ENCODE measurements around the gene BRD3OS. TPM values are rescaled to one million over a fixed set of nuclear protein-coding genes. Genes with fewer than 3 reads are reported as not detected.

BRD3OS gene
- total and polyA plus RNA-seq, 2 experiments from 2014 or later, result 9.2 to 16.0 TPM

DNA sequence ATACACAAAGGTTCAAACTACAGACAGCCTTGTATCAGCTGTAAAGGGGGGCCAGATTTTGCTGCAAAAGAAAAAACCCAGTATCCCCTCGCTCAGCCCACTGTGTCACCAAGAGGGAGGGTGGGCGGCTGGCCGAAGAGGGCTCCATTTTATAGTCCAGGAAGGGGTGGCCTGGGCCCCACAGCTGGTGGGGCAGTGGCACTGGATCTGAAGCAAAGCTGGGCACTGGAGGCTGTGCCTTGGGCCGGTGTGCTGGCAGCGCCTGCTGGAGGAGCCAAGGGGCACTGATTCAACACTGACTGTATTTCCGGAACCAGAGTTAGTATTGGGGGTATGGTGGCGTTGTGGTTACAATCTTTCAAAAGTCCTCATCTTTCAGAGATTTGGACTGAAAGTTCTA is 33.4 kb downstream of the BRD3OS start:
- H3K4me3 Mint-ChIP-seq, result no peak overlapping the region
- DNase-seq (ENCODE audit: low spot score), result no peak

DNA sequence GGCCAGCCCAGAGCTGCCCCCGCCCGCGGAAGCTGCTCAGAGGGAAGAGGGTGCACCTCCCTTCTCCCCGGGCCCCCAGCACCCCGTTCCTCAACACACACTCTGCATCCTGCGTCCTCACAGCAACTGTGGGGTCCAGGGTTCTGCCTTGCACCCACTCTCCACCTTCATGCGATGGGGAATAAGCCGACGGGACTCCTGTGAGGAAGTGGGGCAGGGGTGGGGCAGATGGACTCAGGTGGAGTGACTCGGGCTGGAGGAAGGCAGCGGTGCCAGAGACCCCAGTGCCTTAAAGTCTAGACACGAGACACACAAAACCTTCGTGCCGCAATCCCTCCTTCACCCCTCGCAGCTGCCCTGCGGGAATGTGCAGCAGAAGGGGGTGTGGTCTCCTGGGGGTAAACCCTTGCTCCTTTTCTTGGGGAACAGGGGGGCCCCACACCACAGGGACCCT is 33.9 kb downstream of the BRD3OS start:
- H2AFZ ChIP-seq, result no peak overlapping the region
- peaks cover 6% of the 10 kb centered on the region for H3K4me1 ChIP-seq (ENCODE audit: insufficient read depth)
- peaks cover 11% of the 10 kb centered on the region for H3K27me3 Mint-ChIP-seq (ENCODE audit: insufficient read depth, low read depth, poor library complexity)
- H3K4me3 ChIP-seq, result no peak overlapping the region
- TF ChIP-seq ZNF114 (CRISPR knock-in tag; IDR thresholded peaks at IDR 0.05), result no peak
- no peak for TF ChIP-seq STAT1 (IDR thresholded peaks at IDR 0.05; ENCODE audit: unreplicated experiment)
- TF ChIP-seq, protein P1, sequence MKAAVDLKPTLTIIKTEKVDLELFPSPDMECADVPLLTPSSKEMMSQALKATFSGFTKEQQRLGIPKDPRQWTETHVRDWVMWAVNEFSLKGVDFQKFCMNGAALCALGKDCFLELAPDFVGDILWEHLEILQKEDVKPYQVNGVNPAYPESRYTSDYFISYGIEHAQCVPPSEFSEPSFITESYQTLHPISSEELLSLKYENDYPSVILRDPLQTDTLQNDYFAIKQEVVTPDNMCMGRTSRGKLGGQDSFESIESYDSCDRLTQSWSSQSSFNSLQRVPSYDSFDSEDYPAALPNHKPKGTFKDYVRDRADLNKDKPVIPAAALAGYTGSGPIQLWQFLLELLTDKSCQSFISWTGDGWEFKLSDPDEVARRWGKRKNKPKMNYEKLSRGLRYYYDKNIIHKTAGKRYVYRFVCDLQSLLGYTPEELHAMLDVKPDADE (IDR thresholded peaks at IDR 0.05), result no peak
- TF ChIP-seq, protein P2, sequence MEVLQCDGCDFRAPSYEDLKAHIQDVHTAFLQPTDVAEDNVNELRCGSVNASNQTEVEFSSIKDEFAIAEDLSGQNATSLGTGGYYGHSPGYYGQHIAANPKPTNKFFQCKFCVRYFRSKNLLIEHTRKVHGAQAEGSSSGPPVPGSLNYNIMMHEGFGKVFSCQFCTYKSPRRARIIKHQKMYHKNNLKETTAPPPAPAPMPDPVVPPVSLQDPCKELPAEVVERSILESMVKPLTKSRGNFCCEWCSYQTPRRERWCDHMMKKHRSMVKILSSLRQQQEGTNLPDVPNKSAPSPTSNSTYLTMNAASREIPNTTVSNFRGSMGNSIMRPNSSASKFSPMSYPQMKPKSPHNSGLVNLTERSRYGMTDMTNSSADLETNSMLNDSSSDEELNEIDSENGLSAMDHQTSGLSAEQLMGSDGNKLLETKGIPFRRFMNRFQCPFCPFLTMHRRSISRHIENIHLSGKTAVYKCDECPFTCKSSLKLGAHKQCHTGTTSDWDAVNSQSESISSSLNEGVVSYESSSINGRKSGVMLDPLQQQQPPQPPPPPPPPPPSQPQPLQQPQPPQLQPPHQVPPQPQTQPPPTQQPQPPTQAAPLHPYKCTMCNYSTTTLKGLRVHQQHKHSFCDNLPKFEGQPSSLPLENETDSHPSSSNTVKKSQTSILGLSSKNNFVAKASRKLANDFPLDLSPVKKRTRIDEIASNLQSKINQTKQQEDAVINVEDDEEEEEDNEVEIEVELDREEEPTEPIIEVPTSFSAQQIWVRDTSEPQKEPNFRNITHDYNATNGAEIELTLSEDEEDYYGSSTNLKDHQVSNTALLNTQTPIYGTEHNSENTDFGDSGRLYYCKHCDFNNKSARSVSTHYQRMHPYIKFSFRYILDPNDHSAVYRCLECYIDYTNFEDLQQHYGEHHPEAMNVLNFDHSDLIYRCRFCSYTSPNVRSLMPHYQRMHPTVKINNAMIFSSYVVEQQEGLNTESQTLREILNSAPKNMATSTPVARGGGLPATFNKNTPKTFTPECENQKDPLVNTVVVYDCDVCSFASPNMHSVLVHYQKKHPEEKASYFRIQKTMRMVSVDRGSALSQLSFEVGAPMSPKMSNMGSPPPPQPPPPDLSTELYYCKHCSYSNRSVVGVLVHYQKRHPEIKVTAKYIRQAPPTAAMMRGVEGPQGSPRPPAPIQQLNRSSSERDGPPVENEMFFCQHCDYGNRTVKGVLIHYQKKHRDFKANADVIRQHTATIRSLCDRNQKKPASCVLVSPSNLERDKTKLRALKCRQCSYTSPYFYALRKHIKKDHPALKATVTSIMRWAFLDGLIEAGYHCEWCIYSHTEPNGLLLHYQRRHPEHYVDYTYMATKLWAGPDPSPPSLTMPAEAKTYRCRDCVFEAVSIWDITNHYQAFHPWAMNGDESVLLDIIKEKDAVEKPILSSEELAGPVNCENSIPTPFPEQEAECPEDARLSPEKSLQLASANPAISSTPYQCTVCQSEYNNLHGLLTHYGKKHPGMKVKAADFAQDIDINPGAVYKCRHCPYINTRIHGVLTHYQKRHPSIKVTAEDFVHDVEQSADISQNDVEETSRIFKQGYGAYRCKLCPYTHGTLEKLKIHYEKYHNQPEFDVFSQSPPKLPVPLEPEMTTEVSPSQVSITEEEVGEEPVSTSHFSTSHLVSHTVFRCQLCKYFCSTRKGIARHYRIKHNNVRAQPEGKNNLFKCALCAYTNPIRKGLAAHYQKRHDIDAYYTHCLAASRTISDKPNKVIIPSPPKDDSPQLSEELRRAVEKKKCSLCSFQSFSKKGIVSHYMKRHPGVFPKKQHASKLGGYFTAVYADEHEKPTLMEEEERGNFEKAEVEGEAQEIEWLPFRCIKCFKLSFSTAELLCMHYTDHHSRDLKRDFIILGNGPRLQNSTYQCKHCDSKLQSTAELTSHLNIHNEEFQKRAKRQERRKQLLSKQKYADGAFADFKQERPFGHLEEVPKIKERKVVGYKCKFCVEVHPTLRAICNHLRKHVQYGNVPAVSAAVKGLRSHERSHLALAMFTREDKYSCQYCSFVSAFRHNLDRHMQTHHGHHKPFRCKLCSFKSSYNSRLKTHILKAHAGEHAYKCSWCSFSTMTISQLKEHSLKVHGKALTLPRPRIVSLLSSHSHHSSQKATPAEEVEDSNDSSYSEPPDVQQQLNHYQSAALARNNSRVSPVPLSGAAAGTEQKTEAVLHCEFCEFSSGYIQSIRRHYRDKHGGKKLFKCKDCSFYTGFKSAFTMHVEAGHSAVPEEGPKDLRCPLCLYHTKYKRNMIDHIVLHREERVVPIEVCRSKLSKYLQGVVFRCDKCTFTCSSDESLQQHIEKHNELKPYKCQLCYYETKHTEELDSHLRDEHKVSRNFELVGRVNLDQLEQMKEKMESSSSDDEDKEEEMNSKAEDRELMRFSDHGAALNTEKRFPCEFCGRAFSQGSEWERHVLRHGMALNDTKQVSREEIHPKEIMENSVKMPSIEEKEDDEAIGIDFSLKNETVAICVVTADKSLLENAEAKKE (CRISPR knock-in tag; IDR thresholded peaks at IDR 0.05), result no peak
- no peak for TF ChIP-seq JUNB (IDR thresholded peaks at IDR 0.05; ENCODE audit: unreplicated experiment)
- TF ChIP-seq, protein P3, sequence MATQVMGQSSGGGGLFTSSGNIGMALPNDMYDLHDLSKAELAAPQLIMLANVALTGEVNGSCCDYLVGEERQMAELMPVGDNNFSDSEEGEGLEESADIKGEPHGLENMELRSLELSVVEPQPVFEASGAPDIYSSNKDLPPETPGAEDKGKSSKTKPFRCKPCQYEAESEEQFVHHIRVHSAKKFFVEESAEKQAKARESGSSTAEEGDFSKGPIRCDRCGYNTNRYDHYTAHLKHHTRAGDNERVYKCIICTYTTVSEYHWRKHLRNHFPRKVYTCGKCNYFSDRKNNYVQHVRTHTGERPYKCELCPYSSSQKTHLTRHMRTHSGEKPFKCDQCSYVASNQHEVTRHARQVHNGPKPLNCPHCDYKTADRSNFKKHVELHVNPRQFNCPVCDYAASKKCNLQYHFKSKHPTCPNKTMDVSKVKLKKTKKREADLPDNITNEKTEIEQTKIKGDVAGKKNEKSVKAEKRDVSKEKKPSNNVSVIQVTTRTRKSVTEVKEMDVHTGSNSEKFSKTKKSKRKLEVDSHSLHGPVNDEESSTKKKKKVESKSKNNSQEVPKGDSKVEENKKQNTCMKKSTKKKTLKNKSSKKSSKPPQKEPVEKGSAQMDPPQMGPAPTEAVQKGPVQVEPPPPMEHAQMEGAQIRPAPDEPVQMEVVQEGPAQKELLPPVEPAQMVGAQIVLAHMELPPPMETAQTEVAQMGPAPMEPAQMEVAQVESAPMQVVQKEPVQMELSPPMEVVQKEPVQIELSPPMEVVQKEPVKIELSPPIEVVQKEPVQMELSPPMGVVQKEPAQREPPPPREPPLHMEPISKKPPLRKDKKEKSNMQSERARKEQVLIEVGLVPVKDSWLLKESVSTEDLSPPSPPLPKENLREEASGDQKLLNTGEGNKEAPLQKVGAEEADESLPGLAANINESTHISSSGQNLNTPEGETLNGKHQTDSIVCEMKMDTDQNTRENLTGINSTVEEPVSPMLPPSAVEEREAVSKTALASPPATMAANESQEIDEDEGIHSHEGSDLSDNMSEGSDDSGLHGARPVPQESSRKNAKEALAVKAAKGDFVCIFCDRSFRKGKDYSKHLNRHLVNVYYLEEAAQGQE (IDR thresholded peaks at IDR 0.05; ENCODE audit: unreplicated experiment), result no peak
- TF ChIP-seq ZNF331 (CRISPR knock-in tag; IDR thresholded peaks at IDR 0.05; ENCODE audit: low read depth), result no peak
- TF ChIP-seq NANOG (IDR thresholded peaks at IDR 0.05; ENCODE audit: borderline replicate concordance), result no peak
- no peak for TF ChIP-seq EZH2 (IDR thresholded peaks at IDR 0.05; ENCODE audit: low read depth, unreplicated experiment)
- TF ChIP-seq CREB1 (CRISPR knock-in tag; IDR thresholded peaks at IDR 0.05; ENCODE audit: low read depth), result no peak
- H3K79me2 ChIP-seq (replicated peaks; ENCODE audit: insufficient read depth), result peaks cover 100% of the 10 kb centered on the region
- ATAC-seq (no peak), DNase-seq (ENCODE audit: low spot score) (no peak)
- H3K4me3 Mint-ChIP-seq, result no peak overlapping the region
- H3F3A ChIP-seq (replicated peaks; ENCODE audit: low read depth), result no peaks in the 10 kb centered on the region
- no peaks in the 10 kb centered on the region for H3K9me2 ChIP-seq (ENCODE audit: insufficient read depth)
- no peaks in the 10 kb centered on the region for H3K27me3 ChIP-seq (ENCODE audit: insufficient read depth)
- peaks cover 7% of the 10 kb centered on the region for H3K36me3 Mint-ChIP-seq (ENCODE audit: low read depth)
- peaks cover 42% of the 10 kb centered on the region for H3K4me1 Mint-ChIP-seq
- no peak overlapping the region for H3K27ac ChIP-seq (ENCODE audit: low read depth)
- H3K36me3 ChIP-seq (ENCODE audit: insufficient read depth), result no peaks in the 10 kb centered on the region
- peaks cover 37% of the 10 kb centered on the region for H4K20me1 ChIP-seq (replicated peaks; ENCODE audit: insufficient read depth)
- H3K9me3 Mint-ChIP-seq, result no peaks in the 10 kb centered on the region
- H3K27ac Mint-ChIP-seq, result no peak overlapping the region
- no peak overlapping the region for H3K4me2 ChIP-seq

More for the DNA sequence above, 33.4 kb downstream of the BRD3OS start:
- Histone ChIP-seq H3F3A (replicated peaks; ENCODE audit: low read depth) (no peaks in the 10 kb centered on the region), H3K27me3 (ENCODE audit: insufficient read depth) (no peaks in the 10 kb centered on the region), H4K20me1 (replicated peaks; ENCODE audit: insufficient read depth) (peaks cover 33% of the 10 kb centered on the region), H3K9me2 (ENCODE audit: insufficient read depth) (no peaks in the 10 kb centered on the region), H2AFZ (no peak overlapping the region), H3K4me1 (ENCODE audit: insufficient read depth) (peaks cover 2% of the 10 kb centered on the region), H3K4me2 (no peak overlapping the region), H3K79me2 (replicated peaks; ENCODE audit: insufficient read depth) (peaks cover 100% of the 10 kb centered on the region), H3K36me3 (ENCODE audit: insufficient read depth) (no peaks in the 10 kb centered on the region), H3K27ac (ENCODE audit: low read depth) (no peak overlapping the region), H3K4me3 (no peak overlapping the region)
- TF ChIP-seq EZH2phosphoT487 (IDR thresholded peaks at IDR 0.05; ENCODE audit: unreplicated experiment), result no peak
- TF ChIP-seq NANOG (IDR thresholded peaks at IDR 0.05; ENCODE audit: borderline replicate concordance), result no peak
- TF ChIP-seq EZH2 (IDR thresholded peaks at IDR 0.05; ENCODE audit: low read depth, unreplicated experiment), result no peak
- TF ChIP-seq JUNB (IDR thresholded peaks at IDR 0.05; ENCODE audit: unreplicated experiment), result no peak
- TF ChIP-seq STAT1 (IDR thresholded peaks at IDR 0.05; ENCODE audit: unreplicated experiment), result no peak
- no peak for TF ChIP-seq CREB1 (CRISPR knock-in tag; IDR thresholded peaks at IDR 0.05; ENCODE audit: low read depth)
- no peaks in the 10 kb centered on the region for H3K9me3 Mint-ChIP-seq
- H3K36me3 Mint-ChIP-seq (ENCODE audit: low read depth), result peaks cover 7% of the 10 kb centered on the region
- no peak for ATAC-seq
- H3K27ac Mint-ChIP-seq, result 0 out of 2 replicates have a peak overlapping the region, but pooled peaks have one; percentile 23
- peaks cover 11% of the 10 kb centered on the region for H3K27me3 Mint-ChIP-seq (ENCODE audit: insufficient read depth, low read depth, poor library complexity)
- H3K4me1 Mint-ChIP-seq, result peaks cover 40% of the 10 kb centered on the region
